H9 (cell line): ENCODE results near the gene NEURL2. TPM values are rescaled to one million over a fixed set of nuclear protein-coding genes. Genes with fewer than 3 reads are reported as not detected.

Experiments
- DNase-seq: peaks from one replicate; pipeline ENCODE4 v3.0.0-alpha.2; 2017
- H2AFZ ChIP-seq: one replicate; pipeline ENCODE4 v1.6.1; 2013; ENCODE audit warnings: mild to moderate bottlenecking, low read length, control low read depth, moderate library complexity
- H2AK5ac ChIP-seq: 2 replicates; pipeline ENCODE4 v1.6.1; 2013; ENCODE audit warnings: low read length, control low read depth, mixed read lengths; ENCODE audit not compliant: insufficient read length
- H2BK120ac ChIP-seq: one replicate; pipeline ENCODE4 v1.6.1; 2013; ENCODE audit warnings: low read depth, mild to moderate bottlenecking, low read length, control low read depth, inconsistent platforms; ENCODE audit not compliant: poor library complexity, severe bottlenecking
- H2BK12ac ChIP-seq: 2 replicates; pipeline ENCODE4 v1.6.1; 2013; ENCODE audit warnings: low read length, control low read depth, mixed read lengths, low read depth; ENCODE audit not compliant: insufficient read length
- H2BK15ac ChIP-seq: 2 replicates; pipeline ENCODE4 v1.6.1; 2013; ENCODE audit warnings: low read depth, low read length, control low read depth
- H2BK20ac ChIP-seq: one replicate; pipeline ENCODE4 v1.6.1; 2013; ENCODE audit warnings: low read depth, mild to moderate bottlenecking, low read length, control low read depth, inconsistent platforms; ENCODE audit not compliant: poor library complexity, severe bottlenecking
- H2BK5ac ChIP-seq: 2 replicates; pipeline ENCODE4 v1.6.1; 2013; ENCODE audit warnings: low read length, control low read depth, mixed read lengths; ENCODE audit not compliant: insufficient read length
- H3K14ac ChIP-seq: 2 replicates; pipeline ENCODE4 v1.6.1; 2013; ENCODE audit warnings: low read length, control low read depth; ENCODE audit not compliant: insufficient read depth
- H3K18ac ChIP-seq: 2 replicates; pipeline ENCODE4 v1.6.1; 2013; ENCODE audit warnings: low read depth, mild to moderate bottlenecking, mixed read lengths, low read length, control low read depth; ENCODE audit not compliant: insufficient read length
- H3K23ac ChIP-seq: 2 replicates; pipeline ENCODE4 v1.6.1; 2013; ENCODE audit warnings: low read length, control low read depth, mixed read lengths, low read depth; ENCODE audit not compliant: insufficient read length
- H3K23me2 ChIP-seq: 2 replicates; pipeline ENCODE4 v1.6.1; 2013; ENCODE audit warnings: low read depth, mild to moderate bottlenecking, mixed read lengths, low read length, control low read depth; ENCODE audit not compliant: insufficient read length, poor library complexity, severe bottlenecking
- H3K27ac ChIP-seq: 2 replicates; pipeline ENCODE4 v1.5.1; 2013; ENCODE audit warnings: low read length, control low read depth, mixed read lengths, low read depth; ENCODE audit not compliant: insufficient read length
- H3K27me3 ChIP-seq: 2 replicates; pipeline ENCODE4 v1.6.1; 2013; ENCODE audit warnings: low read length, control low read depth, inconsistent platforms; ENCODE audit not compliant: insufficient read depth
- H3K4ac ChIP-seq: 2 replicates; pipeline ENCODE4 v1.6.1; 2013; ENCODE audit warnings: low read depth, mild to moderate bottlenecking, control low read depth, inconsistent platforms, low read length, moderate library complexity
- H3K4me1 ChIP-seq: 2 replicates; pipeline ENCODE4 v1.6.1; 2013; ENCODE audit warnings: low read length, control low read depth, inconsistent platforms; ENCODE audit not compliant: insufficient read depth
- H3K4me2 ChIP-seq: 2 replicates; pipeline ENCODE4 v1.6.1; 2013; ENCODE audit warnings: low read length, control low read depth, mixed read lengths; ENCODE audit not compliant: insufficient read length, insufficient read depth
- H3K56ac ChIP-seq: 2 replicates; pipeline ENCODE4 v1.6.1; 2013; ENCODE audit warnings: low read depth, mild to moderate bottlenecking, mixed read lengths, low read length, control low read depth; ENCODE audit not compliant: insufficient read length
- H3K79me1 ChIP-seq: 2 replicates; pipeline ENCODE4 v1.6.1; 2013; ENCODE audit warnings: low read depth, mild to moderate bottlenecking, moderate library complexity, low read length, control low read depth, inconsistent platforms; ENCODE audit not compliant: insufficient read depth, poor library complexity, severe bottlenecking
- H3K79me2 ChIP-seq: 2 replicates; pipeline ENCODE4 v1.6.1; 2013; ENCODE audit warnings: low read length, control low read depth, inconsistent platforms; ENCODE audit not compliant: insufficient read depth
- H3K9ac ChIP-seq: 2 replicates; pipeline ENCODE4 v1.6.1; 2013; ENCODE audit warnings: low read length, control low read depth, mixed read lengths; ENCODE audit not compliant: insufficient read length; ENCODE audit errors: extremely low read depth
- H3K9me3 ChIP-seq: one replicate; pipeline ENCODE4 v1.6.1; 2013; ENCODE audit warnings: low read depth, low read length, inconsistent platforms; ENCODE audit not compliant: control insufficient read depth
- H3T11ph ChIP-seq: one replicate; pipeline ENCODE4 v1.6.1; 2013; ENCODE audit warnings: mild to moderate bottlenecking, low read length, control low read depth, inconsistent platforms
- H4K20me1 ChIP-seq: one replicate; pipeline ENCODE4 v1.6.1; 2013; ENCODE audit not compliant: control insufficient read depth, insufficient read length, insufficient read depth
- H4K5ac ChIP-seq: 2 replicates; pipeline ENCODE4 v1.6.1; 2013; ENCODE audit warnings: low read depth, mild to moderate bottlenecking, mixed read lengths, low read length, control low read depth; ENCODE audit not compliant: insufficient read length
- H4K8ac ChIP-seq: replicated peaks from 2 replicates; pipeline ENCODE4 v1.6.1; 2013; ENCODE audit warnings: low read length, control low read depth, mixed read lengths, low read depth; ENCODE audit not compliant: insufficient read length
- H4K91ac ChIP-seq: 2 replicates; pipeline ENCODE4 v1.6.1; 2013; ENCODE audit warnings: low read depth, mild to moderate bottlenecking, moderate library complexity, mixed read lengths, low read length, control low read depth; ENCODE audit not compliant: insufficient read length
- H3K27ac Mint-ChIP-seq, 3 experiments: 2 replicates in 2 of 3; 3 replicates in 1 of 3; pipeline ENCODE4 v1.8.0; 2020 to 2021; ENCODE audit warnings: mixed read lengths in 3 of 3, mild to moderate bottlenecking in 1 of 3, moderate library complexity in 1 of 3
- H3K27me3 Mint-ChIP-seq: 2 replicates; pipeline ENCODE4 v1.8.0; 2021; ENCODE audit warnings: low read depth, mild to moderate bottlenecking, moderate library complexity, mixed read lengths
- H3K36me3 Mint-ChIP-seq, 3 experiments: 2 replicates in 2 of 3; 3 replicates in 1 of 3; pipeline ENCODE4 v1.8.0; 2020 to 2021; ENCODE audit warnings: low read depth in 3 of 3, mixed read lengths in 3 of 3; ENCODE audit not compliant: insufficient read depth in 1 of 3
- H3K4me1 Mint-ChIP-seq, 2 experiments: 2 replicates each; pipeline ENCODE4 v1.8.0; 2020; ENCODE audit warnings: mixed read lengths in 2 of 2
- H3K4me3 Mint-ChIP-seq, 2 experiments: 2 replicates in 1 of 2; 3 replicates in 1 of 2; pipeline ENCODE4 v1.8.0; 2020 to 2021; ENCODE audit warnings: mild to moderate bottlenecking in 2 of 2, mixed read lengths in 2 of 2, moderate library complexity in 1 of 2
- H3K9me3 Mint-ChIP-seq, 2 experiments: 2 replicates in 1 of 2; 3 replicates in 1 of 2; pipeline ENCODE4 v1.8.0; 2020; ENCODE audit warnings: mild to moderate bottlenecking in 2 of 2, mixed read lengths in 2 of 2, moderate library complexity in 1 of 2
- WGBS: extraction: QIAGEN DNeasy Blood & Tissue Kit; methylation state at CpG from one replicate; pipeline ENCODE4 v1.1.7; 2013; ENCODE audit warnings: missing lambda C conversion rate, low lambda C conversion rate, mixed read lengths; ENCODE audit not compliant: insufficient read length; ENCODE audit errors: extremely low coverage; 5-methylcytosine and 5-hydroxymethylcytosine counted together
- total RNA-seq: library from RNA; stranded (reverse); gene quantifications from 2 replicates; pipeline ENCODE4 v1.2.1, GENCODE V29; 2021
- TF ChIP-seq, protein P1 (sequence below): fragments of 200-600 bp; sonication (generic); conservative IDR thresholded peaks from 3 replicates; pipeline ENCODE4 v1.8.0; 2021; ENCODE audit warnings: antibody characterized with exemption, mild to moderate bottlenecking

NEURL2 gene
- total RNA-seq, 1 experiment from 2014 or later, result 5.4 TPM

DNA sequence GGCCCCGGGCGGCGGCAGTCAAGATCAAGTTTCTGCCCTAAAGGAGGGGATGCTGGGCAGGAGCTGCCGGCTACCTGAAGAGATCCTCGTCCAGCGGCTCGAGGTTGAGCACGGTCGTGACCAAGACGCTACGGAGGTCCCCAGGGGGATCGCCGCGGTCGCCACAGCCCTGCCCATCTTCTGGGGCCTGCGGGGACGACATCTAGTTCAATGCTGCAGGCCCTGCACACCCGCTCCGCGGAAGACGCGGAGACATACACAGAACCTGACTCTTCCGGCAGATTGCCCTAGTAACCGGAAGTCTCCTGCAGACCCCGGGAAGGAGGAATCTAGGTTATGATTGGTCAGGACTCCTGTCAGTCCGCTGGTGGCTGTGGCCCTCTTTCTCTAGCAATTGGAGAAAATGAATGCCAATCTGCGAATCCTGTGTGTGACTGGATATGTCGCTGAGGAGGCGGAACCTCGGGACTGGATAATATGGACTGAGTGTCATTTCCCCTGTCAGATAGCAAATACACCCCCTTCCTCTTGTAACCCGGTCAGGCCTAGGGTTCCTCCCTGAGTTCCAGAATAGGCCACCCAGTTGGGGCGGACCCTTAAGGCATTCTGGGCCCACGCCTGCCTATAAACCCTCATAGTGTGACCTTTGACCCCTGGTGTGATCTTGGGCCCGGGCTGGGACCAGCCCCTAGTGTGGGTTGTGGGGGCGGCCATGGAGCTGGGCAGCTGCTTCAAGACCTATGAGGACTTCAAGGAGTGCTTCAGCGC, 33.7 kb downstream of the NEURL2 start, which contains the start of the genes ACOT8 and ZSWIM3:
Gene ACOT8 (minus strand): TSS at position 279 of the 768 bp plus-strand sequence. CDS start 77 bp downstream, at position 202.
Gene ZSWIM3 (plus strand): TSS at position 501 of the 768 bp plus-strand sequence. CDS start 212 bp downstream, at position 713.
- Histone ChIP-seq H4K91ac (no peak within 1 kb of the TSS), H3K23ac (no peak within 1 kb of the TSS), H3K27ac (no peak within 1 kb of the TSS), H3K18ac (no peak within 1 kb of the TSS), H2BK5ac (no peak within 1 kb of the TSS), H3K9ac (peak within 1 kb of the TSS; percentile 72), H3K79me1 (no peaks in the 10 kb centered on the region), H2BK15ac (no peak within 1 kb of the TSS), H3K23me2 (peaks cover 5% of the 10 kb centered on the region), H3K4ac (no peak within 1 kb of the TSS), H3K79me2 (peaks cover 3% of the 10 kb centered on the region; the same call in 1 of the 2 replicates), H3K4me2 (peak within 1 kb of the TSS; percentile 97), H2AK5ac (no peak within 1 kb of the TSS), H4K8ac (no peak within 1 kb of the TSS), H2BK120ac (no peak within 1 kb of the TSS), H4K20me1 (peaks cover 2% of the 10 kb centered on the region), H3T11ph (no peak within 1 kb of the TSS), H3K56ac (no peak within 1 kb of the TSS), H2AFZ (no peak within 1 kb of the TSS), H3K4me1 (peaks cover 14% of the 10 kb centered on the region; the same call in 1 of the 2 replicates), H2BK20ac (no peak within 1 kb of the TSS), H4K5ac (no peak within 1 kb of the TSS), H3K27me3 (no peaks in the 10 kb centered on the region), H3K14ac (peak within 1 kb of the TSS; percentile 70; the same call in 1 of the 2 replicates), H2BK12ac (no peak within 1 kb of the TSS), H3K9me3 (no peaks in the 10 kb centered on the region)
- Mint-ChIP-seq H3K4me3 (peak within 1 kb of the TSS; percentile 90 to 93), H3K27me3 (no peaks in the 10 kb centered on the region), H3K27ac (peak within 1 kb of the TSS; percentile 95 to 99 (median 96)), H3K4me1 (peaks cover 54 to 59% of the 10 kb centered on the region in 2 experiments), H3K9me3 (no peaks in the 10 kb centered on the region), H3K36me3 (peaks cover 5 to 11% (median 8%) of the 10 kb centered on the region in 3 experiments; a peak in 5 of 7 replicates)
- TF ChIP-seq, protein P1, sequence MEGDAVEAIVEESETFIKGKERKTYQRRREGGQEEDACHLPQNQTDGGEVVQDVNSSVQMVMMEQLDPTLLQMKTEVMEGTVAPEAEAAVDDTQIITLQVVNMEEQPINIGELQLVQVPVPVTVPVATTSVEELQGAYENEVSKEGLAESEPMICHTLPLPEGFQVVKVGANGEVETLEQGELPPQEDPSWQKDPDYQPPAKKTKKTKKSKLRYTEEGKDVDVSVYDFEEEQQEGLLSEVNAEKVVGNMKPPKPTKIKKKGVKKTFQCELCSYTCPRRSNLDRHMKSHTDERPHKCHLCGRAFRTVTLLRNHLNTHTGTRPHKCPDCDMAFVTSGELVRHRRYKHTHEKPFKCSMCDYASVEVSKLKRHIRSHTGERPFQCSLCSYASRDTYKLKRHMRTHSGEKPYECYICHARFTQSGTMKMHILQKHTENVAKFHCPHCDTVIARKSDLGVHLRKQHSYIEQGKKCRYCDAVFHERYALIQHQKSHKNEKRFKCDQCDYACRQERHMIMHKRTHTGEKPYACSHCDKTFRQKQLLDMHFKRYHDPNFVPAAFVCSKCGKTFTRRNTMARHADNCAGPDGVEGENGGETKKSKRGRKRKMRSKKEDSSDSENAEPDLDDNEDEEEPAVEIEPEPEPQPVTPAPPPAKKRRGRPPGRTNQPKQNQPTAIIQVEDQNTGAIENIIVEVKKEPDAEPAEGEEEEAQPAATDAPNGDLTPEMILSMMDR, result no peak
- no CpG with 5 or more reads among the region's 36 CpGs for WGBS
- peak; percentile 99 for DNase-seq
